ENCODE results near the gene RYR2.
A peak's percentile ranks its signal among the peaks of the same experiment; 100 is the strongest.

RYR2 gene

GRCh38 chr1:237478842-237479241 lies 436.9 kb downstream of the RYR2 start:
- peaks cover 0 to 2% of the 10 kb centered on the region in 2 donors for H3K9me3 Mint-ChIP-seq
- ATAC-seq (replicated peaks) (no peak), DNase-seq (no peak)
- H3K4me1 Mint-ChIP-seq (ENCODE audit: low read depth in 2 of 2): peaks cover 3 to 8% of the 10 kb centered on the region in 2 donors
- peaks cover 0 to 23% of the 10 kb centered on the region in 2 donors for H3K27me3 Mint-ChIP-seq
- H3K27ac Mint-ChIP-seq: no peak overlapping the region
- H3K36me3 Mint-ChIP-seq (ENCODE audit: insufficient read depth): no peaks in the 10 kb centered on the region
- peak overlapping the region in 1 of 2 donors; percentile 30 for H3K4me3 Mint-ChIP-seq

GRCh38 chr1:237482777-237483176 lies 440.8 kb downstream of the RYR2 start:
- DNase-seq: no peak
- H3K9me3 Mint-ChIP-seq: peaks cover 0 to 2% of the 10 kb centered on the region in 2 donors
- no peak for ATAC-seq (replicated peaks)
- no peaks in the 10 kb centered on the region for H3K36me3 Mint-ChIP-seq (ENCODE audit: insufficient read depth)
- H3K27ac Mint-ChIP-seq: no peak overlapping the region
- H3K4me1 Mint-ChIP-seq (ENCODE audit: low read depth in 2 of 2): peaks cover 3 to 8% of the 10 kb centered on the region in 2 donors
- peaks cover 0 to 23% of the 10 kb centered on the region in 2 donors for H3K27me3 Mint-ChIP-seq
- H3K4me3 Mint-ChIP-seq: no peak overlapping the region

- Mint-ChIP-seq H3K36me3 (ENCODE audit: insufficient read depth) (no peaks in the 10 kb centered on the region), H3K27me3 (peaks cover 11 to 24% of the 10 kb centered on the region in 2 donors), H3K9me3 (no peaks in the 10 kb centered on the region), H3K27ac (no peak overlapping the region), H3K4me3 (no peak overlapping the region), H3K4me1 (ENCODE audit: low read depth in 2 of 2) (peaks cover 0 to 4% of the 10 kb centered on the region in 2 donors)
- DNase-seq: no peak
- peak; percentile 35 for ATAC-seq (replicated peaks)
These were observed 450.4 kb downstream of the RYR2 start for GRCh38 chr1:237492359-237492758.

- H3K4me3 Mint-ChIP-seq: no peak overlapping the region
- H3K9me3 Mint-ChIP-seq: no peaks in the 10 kb centered on the region
- ATAC-seq (replicated peaks) (no peak), DNase-seq (no peak)
- H3K36me3 Mint-ChIP-seq (ENCODE audit: insufficient read depth): no peaks in the 10 kb centered on the region
- H3K4me1 Mint-ChIP-seq (ENCODE audit: low read depth in 2 of 2): no peaks in the 10 kb centered on the region
- H3K27ac Mint-ChIP-seq: no peak overlapping the region
- peaks cover 0 to 5% of the 10 kb centered on the region in 2 donors for H3K27me3 Mint-ChIP-seq
These were observed 458.6 kb downstream of the RYR2 start for GRCh38 chr1:237500566-237500965.

GRCh38 chr1:237503292-237503691 lies 461.3 kb downstream of the RYR2 start:
- H3K4me3 Mint-ChIP-seq: no peak overlapping the region

GRCh38 chr1:237507005-237507404 lies 465.0 kb downstream of the RYR2 start:
- Mint-ChIP-seq H3K27ac (peak overlapping the region; percentile 53 to 84), H3K4me3 (peak overlapping the region; percentile 46 to 66), H3K9me3 (no peaks in the 10 kb centered on the region), H3K27me3 (no peaks in the 10 kb centered on the region), H3K36me3 (ENCODE audit: insufficient read depth) (no peaks in the 10 kb centered on the region), H3K4me1 (ENCODE audit: low read depth in 2 of 2) (peaks cover 13 to 16% of the 10 kb centered on the region in 2 donors)
- DNase-seq (no peak), ATAC-seq (replicated peaks) (peak; percentile 61)

More at GRCh38 chr1:237503292-237503691, 461.3 kb downstream of the RYR2 start:
- H3K4me1 Mint-ChIP-seq (ENCODE audit: low read depth in 2 of 2): peaks cover 3 to 9% of the 10 kb centered on the region in 2 donors
- H3K27me3 Mint-ChIP-seq: no peaks in the 10 kb centered on the region
- H3K36me3 Mint-ChIP-seq (ENCODE audit: insufficient read depth): no peaks in the 10 kb centered on the region
- ATAC-seq (replicated peaks): no peak
- DNase-seq: no peak
- no peaks in the 10 kb centered on the region for H3K9me3 Mint-ChIP-seq
- H3K27ac Mint-ChIP-seq: no peak overlapping the region

GRCh38 chr1:237509748-237510147 lies 467.8 kb downstream of the RYR2 start:
- ATAC-seq (replicated peaks) (peak; percentile 71), DNase-seq (no peak)
- H3K36me3 Mint-ChIP-seq (ENCODE audit: insufficient read depth): no peaks in the 10 kb centered on the region
- H3K4me3 Mint-ChIP-seq: no peak overlapping the region
- no peaks in the 10 kb centered on the region for H3K27me3 Mint-ChIP-seq
- H3K4me1 Mint-ChIP-seq (ENCODE audit: low read depth in 2 of 2): peaks cover 13 to 16% of the 10 kb centered on the region in 2 donors
- no peaks in the 10 kb centered on the region for H3K9me3 Mint-ChIP-seq
- H3K27ac Mint-ChIP-seq: peak overlapping the region; percentile 28 to 44

GRCh38 chr1:237525102-237525501 lies 483.1 kb downstream of the RYR2 start:
- no peak for ATAC-seq (replicated peaks)
- Mint-ChIP-seq H3K27me3 (peaks cover 0 to 5% of the 10 kb centered on the region in 2 donors), H3K36me3 (ENCODE audit: insufficient read depth) (no peaks in the 10 kb centered on the region), H3K4me1 (ENCODE audit: low read depth in 2 of 2) (no peaks in the 10 kb centered on the region), H3K27ac (no peak overlapping the region), H3K4me3 (no peak overlapping the region), H3K9me3 (no peaks in the 10 kb centered on the region)
- no peak for DNase-seq

- Mint-ChIP-seq H3K4me3 (no peak overlapping the region), H3K9me3 (no peaks in the 10 kb centered on the region), H3K27ac (no peak overlapping the region), H3K4me1 (ENCODE audit: low read depth in 2 of 2) (no peaks in the 10 kb centered on the region), H3K27me3 (no peaks in the 10 kb centered on the region), H3K36me3 (ENCODE audit: insufficient read depth) (no peaks in the 10 kb centered on the region)
- no peak for ATAC-seq (replicated peaks)
- no peak for DNase-seq
These were observed 485.8 kb downstream of the RYR2 start for GRCh38 chr1:237527761-237528160.

GRCh38 chr1:237528545-237528944 lies 486.6 kb downstream of the RYR2 start:
- no peaks in the 10 kb centered on the region for H3K27me3 Mint-ChIP-seq
- no peaks in the 10 kb centered on the region for H3K9me3 Mint-ChIP-seq
- ATAC-seq (replicated peaks) (no peak), DNase-seq (no peak)
- H3K27ac Mint-ChIP-seq: no peak overlapping the region
- no peaks in the 10 kb centered on the region for H3K4me1 Mint-ChIP-seq (ENCODE audit: low read depth in 2 of 2)
- no peak overlapping the region for H3K4me3 Mint-ChIP-seq
- H3K36me3 Mint-ChIP-seq (ENCODE audit: insufficient read depth): no peaks in the 10 kb centered on the region

GRCh38 chr1:237539055-237539454 lies 497.1 kb downstream of the RYR2 start:
- Mint-ChIP-seq H3K4me1 (ENCODE audit: low read depth in 2 of 2) (no peaks in the 10 kb centered on the region), H3K36me3 (ENCODE audit: insufficient read depth) (peaks cover 4% of the 10 kb centered on the region), H3K27ac (no peak overlapping the region), H3K4me3 (no peak overlapping the region), H3K9me3 (no peaks in the 10 kb centered on the region), H3K27me3 (no peaks in the 10 kb centered on the region)
- ATAC-seq (replicated peaks) (no peak), DNase-seq (no peak)

- Mint-ChIP-seq H3K9me3 (no peaks in the 10 kb centered on the region), H3K4me1 (ENCODE audit: low read depth in 2 of 2) (no peaks in the 10 kb centered on the region), H3K27me3 (no peaks in the 10 kb centered on the region), H3K4me3 (no peak overlapping the region), H3K27ac (no peak overlapping the region), H3K36me3 (ENCODE audit: insufficient read depth) (peaks cover 4% of the 10 kb centered on the region)
- ATAC-seq (replicated peaks): no peak
- DNase-seq: no peak
These were observed 500.8 kb downstream of the RYR2 start for GRCh38 chr1:237542525-237543418.

GRCh38 chr1:237553078-237553477 lies 511.1 kb downstream of the RYR2 start:
- Mint-ChIP-seq H3K4me3 (no peak overlapping the region), H3K9me3 (no peaks in the 10 kb centered on the region), H3K36me3 (ENCODE audit: insufficient read depth) (no peaks in the 10 kb centered on the region), H3K27me3 (peaks cover 0 to 20% of the 10 kb centered on the region in 2 donors), H3K4me1 (ENCODE audit: low read depth in 2 of 2) (no peaks in the 10 kb centered on the region), H3K27ac (no peak overlapping the region)
- ATAC-seq (replicated peaks): no peak
- DNase-seq: no peak

GRCh38 chr1:237556911-237557310 lies 514.9 kb downstream of the RYR2 start:
- H3K9me3 Mint-ChIP-seq: no peaks in the 10 kb centered on the region
- no peaks in the 10 kb centered on the region for H3K4me1 Mint-ChIP-seq (ENCODE audit: low read depth in 2 of 2)
- ATAC-seq (replicated peaks): no peak
- H3K36me3 Mint-ChIP-seq (ENCODE audit: insufficient read depth): no peaks in the 10 kb centered on the region
- H3K4me3 Mint-ChIP-seq: no peak overlapping the region
- peaks cover 0 to 26% of the 10 kb centered on the region in 2 donors for H3K27me3 Mint-ChIP-seq
- H3K27ac Mint-ChIP-seq: no peak overlapping the region
- no peak for DNase-seq
